H1 (cell line): ENCODE results near the gene ZDHHC8. TPM values are rescaled to one million over a fixed set of nuclear protein-coding genes. Genes with fewer than 3 reads are reported as not detected.

Experiments used
- CTCF ChIA-PET: fragments of 300-600 bp; sonication (Branson Sonifier 250); formaldehyde crosslinking; loops from one replicate; lab custom pipeline; 2021; ENCODE audit not compliant: partially characterized antibody; lab: Charles Lee
- POLR2A ChIA-PET: fragments of 300-600 bp; sonication (Branson Sonifier 250); formaldehyde crosslinking; loops from one replicate; lab custom pipeline; 2021; ENCODE audit warnings: inconsistent platforms; ENCODE audit not compliant: partially characterized antibody; lab: Charles Lee
- DNase-seq, 2 experiments: peaks; one replicate each; pipeline versions ENCODE4 v3.0.0 to v3.0.0-alpha.2; 2010 to 2022; ENCODE audit warnings: low spot score in 2 of 2, low read depth in 1 of 2, mixed read lengths in 1 of 2
- FAIRE-seq: peaks from 2 replicates; lab custom pipeline; 2011; peaks lifted over from hg19 to GRCh38; lab: Jason Lieb, UNC
- H2AFZ ChIP-seq: 2 replicates; pipeline ENCODE4 v1.8.1; 2012; ENCODE audit warnings: low read length, inconsistent platforms
- H2AK5ac ChIP-seq: 2 replicates; pipeline ENCODE4 v1.6.1; 2013; ENCODE audit warnings: low read depth, low read length
- H2BK120ac ChIP-seq: replicated peaks from 2 replicates; pipeline ENCODE3; 2013; ENCODE audit warnings: low read depth, low read length, inconsistent platforms
- H2BK12ac ChIP-seq: 2 replicates; pipeline ENCODE4 v1.6.1; 2013; ENCODE audit warnings: low read depth, low read length
- H2BK15ac ChIP-seq: 2 replicates; pipeline ENCODE4 v1.6.1; 2013; ENCODE audit warnings: low read length
- H2BK20ac ChIP-seq: 2 replicates; pipeline ENCODE4 v1.6.1; 2013; ENCODE audit warnings: low read length
- H2BK5ac ChIP-seq: 2 replicates; pipeline ENCODE4 v1.6.1; 2013; ENCODE audit warnings: low read depth, low read length
- H3K14ac ChIP-seq: 2 replicates; pipeline ENCODE4 v1.6.1; 2013; ENCODE audit warnings: inconsistent platforms; ENCODE audit not compliant: insufficient read length
- H3K18ac ChIP-seq: 2 replicates; pipeline ENCODE4 v1.6.1; 2013; ENCODE audit warnings: low read length; ENCODE audit errors: extremely low read depth
- H3K23ac ChIP-seq: 2 replicates; pipeline ENCODE4 v1.6.1; 2013; ENCODE audit warnings: inconsistent platforms; ENCODE audit not compliant: insufficient read length
- H3K23me2 ChIP-seq: 2 replicates; pipeline ENCODE4 v1.6.1; 2013; ENCODE audit warnings: low read depth, low read length
- H3K27ac ChIP-seq: 2 replicates; pipeline ENCODE4 v1.6.1; 2011; ENCODE audit warnings: low read depth, low read length, inconsistent platforms
- H3K27me3 ChIP-seq, 4 experiments: replicated peaks in 1 of 4; 1 replicate in 1 of 4; 2 replicates in 3 of 4; pipeline versions ENCODE4 v1.6.1 to v1.8.1; 2011 to 2013; ENCODE audit warnings: low read length in 3 of 4, mild to moderate bottlenecking in 3 of 4, inconsistent platforms in 2 of 4, mixed read lengths in 2 of 4, moderate library complexity in 1 of 4; ENCODE audit not compliant: control insufficient read depth in 3 of 4, insufficient read depth in 3 of 4; ENCODE audit errors: extremely low read depth in 1 of 4
- H3K36me3 ChIP-seq, 4 experiments: 2 replicates each; pipeline versions ENCODE4 v1.6.1 to v1.8.1; 2011 to 2013; ENCODE audit warnings: mild to moderate bottlenecking in 4 of 4, low read length in 3 of 4, moderate library complexity in 2 of 4, control low read depth in 1 of 4, inconsistent platforms in 1 of 4; ENCODE audit not compliant: insufficient read depth in 4 of 4, control insufficient read depth in 2 of 4
- H3K4ac ChIP-seq: replicated peaks from 2 replicates; pipeline ENCODE3; 2013; ENCODE audit warnings: low read length, low read depth, mixed read lengths, inconsistent platforms; ENCODE audit not compliant: insufficient read length
- H3K4me1 ChIP-seq, 4 experiments: replicated peaks in 1 of 4; 1 replicate in 1 of 4; 2 replicates in 3 of 4; pipeline versions ENCODE4 v1.6.1 to v1.8.1; 2011 to 2013; ENCODE audit warnings: low read length in 3 of 4, inconsistent platforms in 2 of 4, mixed read lengths in 1 of 4; ENCODE audit not compliant: insufficient read depth in 4 of 4, control insufficient read depth in 3 of 4
- H3K4me2 ChIP-seq, 2 experiments: 2 replicates each; pipeline versions ENCODE4 v1.6.1 to v1.8.1; 2011 to 2013; ENCODE audit warnings: low read depth in 2 of 2, low read length in 2 of 2, control low read depth in 1 of 2, inconsistent platforms in 1 of 2, mild to moderate bottlenecking in 1 of 2; ENCODE audit not compliant: insufficient read depth in 1 of 2
- H3K4me3 ChIP-seq, 4 experiments: fragments of 200-600, 300-600 bp in 1 of 4; sonication (generic), shearing (Covaris generic), sonication (Bioruptor Twin) in 1 of 4; 2 replicates each; pipeline versions ENCODE4 v1.5.1 to v1.8.1; 2011 to 2016; ENCODE audit warnings: low read length in 4 of 4, low read depth in 3 of 4, control low read depth in 2 of 4, inconsistent platforms in 2 of 4, mild to moderate bottlenecking in 2 of 4, mixed read lengths in 1 of 4, moderate library complexity in 1 of 4; ENCODE audit not compliant: insufficient read depth in 2 of 4; ENCODE audit errors: extremely low read depth in 1 of 4
- H3K56ac ChIP-seq: replicated peaks from 2 replicates; pipeline ENCODE3; 2013; ENCODE audit warnings: low read depth, mild to moderate bottlenecking, mixed read lengths, low read length, inconsistent platforms; ENCODE audit not compliant: insufficient read length
- H3K79me1 ChIP-seq: 2 replicates; pipeline ENCODE4 v1.6.1; 2013; ENCODE audit warnings: low read depth, low read length, control low read depth
- H3K79me2 ChIP-seq, 2 experiments: 2 replicates each; pipeline versions ENCODE4 v1.6.1 to v1.8.1; 2012 to 2013; ENCODE audit warnings: low read length in 2 of 2, mild to moderate bottlenecking in 2 of 2, inconsistent platforms in 1 of 2; ENCODE audit not compliant: insufficient read depth in 2 of 2, control insufficient read depth in 1 of 2
- H3K9ac ChIP-seq, 4 experiments: replicated peaks in 1 of 4; 1 replicate in 1 of 4; 2 replicates in 3 of 4; pipeline versions ENCODE4 v1.6.1 to v1.8.1; 2011 to 2013; ENCODE audit warnings: low read depth in 3 of 4, low read length in 3 of 4, control low read depth in 2 of 4, mild to moderate bottlenecking in 2 of 4, moderate library complexity in 2 of 4, inconsistent platforms in 1 of 4; ENCODE audit errors: extremely low read depth in 1 of 4
- H3K9me3 ChIP-seq, 2 experiments: 2 replicates each; pipeline versions ENCODE4 v1.6.1 to v1.8.1; 2012 to 2013; ENCODE audit warnings: mild to moderate bottlenecking in 2 of 2, moderate library complexity in 2 of 2, control low read depth in 1 of 2, inconsistent platforms in 1 of 2, low read depth in 1 of 2, low read length in 1 of 2, mixed read lengths in 1 of 2; ENCODE audit not compliant: insufficient read depth in 2 of 2
- H4K20me1 ChIP-seq, 2 experiments: replicated peaks in 1 of 2; 2 replicates each; pipeline versions ENCODE3 to v1.8.1; 2011 to 2013; ENCODE audit warnings: inconsistent platforms in 2 of 2, low read length in 2 of 2, mild to moderate bottlenecking in 1 of 2; ENCODE audit not compliant: insufficient read depth in 2 of 2, control insufficient read depth in 1 of 2
- H4K5ac ChIP-seq: 2 replicates; pipeline ENCODE4 v1.6.1; 2013; ENCODE audit warnings: low read length, low read depth, mixed read lengths, inconsistent platforms; ENCODE audit not compliant: insufficient read length
- H4K8ac ChIP-seq: 2 replicates; pipeline ENCODE4 v1.8.0; 2013; ENCODE audit warnings: mild to moderate bottlenecking, moderate library complexity, low read length, inconsistent platforms; ENCODE audit not compliant: insufficient read depth; ENCODE audit errors: extremely low read depth
- H4K91ac ChIP-seq: replicated peaks from 2 replicates; pipeline ENCODE3; 2013; ENCODE audit warnings: low read length, mixed read lengths, inconsistent platforms; ENCODE audit not compliant: insufficient read length
- CBX5 ChIP-seq: fragments of 300-800, 300-1000 bp; sonication (generic); IDR thresholded peaks from 2 replicates; pipeline ENCODE4 v1.7.1; 2016; ENCODE audit warnings: antibody characterized with exemption, low read length, low read depth
- CBX8 ChIP-seq: fragments of 300-800, 300-1000 bp; sonication (generic); IDR thresholded peaks from 2 replicates; pipeline ENCODE4 v1.7.1; 2016; ENCODE audit warnings: low read depth, low read length, borderline replicate concordance
- FOSL1 ChIP-seq: IDR thresholded peaks from 2 replicates; pipeline ENCODE4 v1.6.1; 2011; ENCODE audit warnings: mild to moderate bottlenecking, low read depth, low read length, moderate library complexity; ENCODE audit not compliant: insufficient read depth
- USF2 ChIP-seq: IDR thresholded peaks from 2 replicates; pipeline ENCODE4 v1.6.1; 2011; ENCODE audit warnings: low read length, improper control_type of control experiment
- WGBS, 2 experiments: shearing (Covaris generic) in 1 of 2; methylation state at CpG; one replicate each; pipeline versions ENCODE4 v1.1.6 to v1.1.7; 2013 to 2015; ENCODE audit warnings: low lambda C conversion rate in 2 of 2, mixed read lengths in 2 of 2, inconsistent platforms in 1 of 2, low coverage in 1 of 2, missing lambda C conversion rate in 1 of 2; ENCODE audit not compliant: insufficient replicate concordance in 2 of 2, insufficient coverage in 1 of 2, insufficient read length in 1 of 2; ENCODE audit errors: extremely low coverage in 1 of 2, missing lambda C conversion rate in 1 of 2; 5-methylcytosine and 5-hydroxymethylcytosine counted together
- polyA plus RNA-seq, 7 experiments: library from polyadenylated mRNA; depleted of rRNA in 3 of 7; stranded (reverse) in 5 of 7; unstranded in 2 of 7; fragments of >200 nt in 5 of 7; fragments of 200-250 nt in 2 of 7; gene quantifications; 1 replicate in 5 of 7; 2 replicates in 1 of 7; 4 replicates in 1 of 7; pipeline versions ENCODE4 v1.2.1 to v1.2.3, GENCODE V29; 2011 to 2013; ENCODE audit warnings: missing spikeins in 2 of 7, mixed read lengths in 2 of 7
- total RNA-seq: library from RNA; stranded (reverse); fragmentation: NEBNext Ultra II Directional; extraction: Animal tissue kit (Norgen Biotek cat#: 25700); gene quantifications from 2 replicates; pipeline ENCODE4 v1.2.1, GENCODE V29; 2021

Gene ZDHHC8
- total and polyA plus RNA-seq, 2 of the 8 experiments (the other 6 are each of a cell fraction or from before 2014, with no cell fraction given), result 18.6 to 65.6 TPM

GRCh38 chr22:20181884-20182236 is 50.3 kb downstream of the ZDHHC8 start:
- Histone ChIP-seq H3K9me3 (no peaks in the 10 kb centered on the region), H4K5ac (no peak overlapping the region), H3K79me2 (no peaks in the 10 kb centered on the region), H2BK20ac (no peak overlapping the region), H3K14ac (no peak overlapping the region), H3K9ac (no peak overlapping the region), H3K23ac (no peak overlapping the region), H3K27me3 (no peaks in the 10 kb centered on the region), H4K8ac (no peak overlapping the region), H3K23me2 (no peaks in the 10 kb centered on the region), H3K79me1 (no peaks in the 10 kb centered on the region), H4K20me1 (peaks cover 0 to 2% of the 10 kb centered on the region in 2 experiments), H3K27ac (no peak overlapping the region), H2AFZ (no peak overlapping the region), H3K36me3 (no peaks in the 10 kb centered on the region), H2AK5ac (no peak overlapping the region), H3K18ac (no peak overlapping the region), H3K56ac (no peak overlapping the region), H2BK12ac (no peak overlapping the region), H3K4me2 (no peak overlapping the region), H4K91ac (no peak overlapping the region), H2BK5ac (no peak overlapping the region), H3K4me3 (no peak overlapping the region), H2BK15ac (no peak overlapping the region), H2BK120ac (no peak overlapping the region), H3K4me1 (peaks cover 0 to under 1% (median under 1%) of the 10 kb centered on the region in 4 experiments; a peak in 2 of 7 replicates), H3K4ac (no peak overlapping the region)
- WGBS, 2 experiments, result 91% methylated on average over 18 of the region's 18 CpGs; no CpG with 5 or more reads in 1 of the 2 experiments
- no peak for FAIRE-seq
- POLR2A ChIA-PET, result interaction anchor here (0.9 kb wide), 1 partner anchor 15 kb away, joined by 3 read pairs; no protein-coding TSS in a partner anchor
- CTCF ChIA-PET, result interaction anchor here (1.0 to 2.3 kb wide), 7 partner anchors 9 to 102 kb away, joined by 3 to 8 read pairs (median 3); no protein-coding TSS in a partner anchor
- no peak for DNase-seq
- no peak for TF ChIP-seq CBX5
- TF ChIP-seq CBX8, result no peak
- no peak for TF ChIP-seq FOSL1
- TF ChIP-seq USF2, result no peak
